T-helper 17 cell (primary cell): ENCODE results near the gene OPN1MW3. TPM values are rescaled to one million over a fixed set of nuclear protein-coding genes. Genes with fewer than 3 reads are reported as not detected.
"Not testable (repeated sequence)": the region's sequence is repeated elsewhere in the genome, so short reads cannot be mapped to it uniquely, and the experiment has no call there.

Source experiments
- ATAC-seq: fragments of 150-1000 bp; cut with Tn5 transposase; 2 replicates; pipeline ENCODE4 v1.10.0; 2021; ENCODE audit warnings: mild to moderate bottlenecking, moderate library complexity
- DNase-seq, 3 donors: peaks; one replicate each; pipeline versions ENCODE4 v3.0.0 to v3.0.0-alpha.2; 2020 to 2021
- H3K9me3 ChIP-seq: one replicate; pipeline ENCODE4 v1.7.0; 2013; ENCODE audit warnings: low read length, mild to moderate bottlenecking; ENCODE audit not compliant: control insufficient read depth, poor library complexity, severe bottlenecking
- H3K27ac Mint-ChIP-seq: one replicate; pipeline ENCODE4 v1.8.0; 2022; ENCODE audit warnings: mild to moderate bottlenecking, moderate library complexity, mixed read lengths
- H3K27me3 Mint-ChIP-seq: one replicate; pipeline ENCODE4 v1.8.0; 2022; ENCODE audit warnings: mixed read lengths
- H3K36me3 Mint-ChIP-seq: one replicate; pipeline ENCODE4 v1.8.0; 2022; ENCODE audit warnings: low read depth, mixed read lengths
- H3K4me1 Mint-ChIP-seq: one replicate; pipeline ENCODE4 v1.8.0; 2022; ENCODE audit warnings: mild to moderate bottlenecking, mixed read lengths
- H3K4me3 Mint-ChIP-seq: one replicate; pipeline ENCODE4 v1.8.0; 2022; ENCODE audit warnings: mild to moderate bottlenecking, moderate library complexity, mixed read lengths
- total RNA-seq, 4 donors: library from RNA in 2 of 4; stranded (reverse) in 2 of 4; gene quantifications; one replicate each; pipeline ENCODE4 v1.2.3 and lab custom pipeline; 2022 to 2026

OPN1MW3 gene
- total RNA-seq (not detected), total RNA-seq (lab: John Stamatoyannopoulos, UW) (0 reads per million in 2 donors)

DNA sequence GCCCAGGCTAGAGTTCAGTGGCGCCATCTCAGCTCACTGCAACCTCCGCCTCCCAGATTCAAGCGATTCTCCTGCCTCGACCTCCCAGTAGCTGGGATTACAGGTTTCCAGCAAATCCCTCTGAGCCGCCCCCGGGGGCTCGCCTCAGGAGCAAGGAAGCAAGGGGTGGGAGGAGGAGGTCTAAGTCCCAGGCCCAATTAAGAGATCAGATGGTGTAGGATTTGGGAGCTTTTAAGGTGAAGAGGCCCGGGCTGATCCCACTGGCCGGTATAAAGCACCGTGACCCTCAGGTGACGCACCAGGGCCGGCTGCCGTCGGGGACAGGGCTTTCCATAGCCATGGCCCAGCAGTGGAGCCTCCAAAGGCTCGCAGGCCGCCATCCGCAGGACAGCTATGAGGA, at the start of gene OPN1MW3:
Gene OPN1MW3 (plus strand): TSS at position 301 of the 400 bp plus-strand sequence. CDS start 38 bp downstream, at position 339.
- not testable (repeated sequence) for H3K36me3 Mint-ChIP-seq, DNase-seq, H3K9me3 ChIP-seq, ATAC-seq, H3K27me3 Mint-ChIP-seq, H3K27ac Mint-ChIP-seq, H3K4me3 Mint-ChIP-seq, H3K4me1 Mint-ChIP-seq

DNA sequence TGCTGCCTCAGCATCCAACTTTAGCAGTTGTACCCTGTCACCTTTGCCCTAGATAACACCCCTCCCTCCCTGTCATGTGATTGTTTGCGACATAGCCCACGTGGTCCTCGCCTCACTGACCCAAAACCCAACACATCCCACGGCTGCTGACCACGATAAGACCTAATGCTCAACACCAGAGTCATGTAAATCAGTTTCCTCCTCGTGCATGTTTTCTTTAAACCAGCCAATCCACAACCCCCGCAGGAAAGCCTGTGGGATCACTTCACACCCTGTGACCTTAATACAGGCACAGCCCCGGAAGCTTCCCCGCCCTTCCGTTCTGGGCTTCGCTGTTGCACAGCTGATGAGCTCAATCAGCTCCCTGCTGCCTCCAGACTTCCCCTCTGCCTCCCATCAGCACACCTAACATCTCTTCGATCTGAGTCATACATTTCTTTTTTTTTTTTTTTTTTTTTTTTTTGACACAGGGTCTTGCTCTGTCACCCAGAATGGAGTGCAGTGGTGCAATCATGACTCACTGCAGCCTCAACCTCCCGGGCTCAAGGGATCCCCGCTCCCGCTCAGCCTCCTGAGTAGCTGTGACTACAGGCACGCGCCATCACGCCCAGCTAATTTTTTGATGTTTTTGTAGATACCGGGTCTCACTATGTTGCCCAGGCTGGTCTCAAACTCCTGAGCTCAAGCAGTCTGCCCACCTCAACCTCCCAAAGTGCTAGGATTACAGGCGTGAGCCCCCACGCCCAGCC, 47.5 kb upstream of the OPN1MW3 start:
- not testable (repeated sequence) for H3K4me1 Mint-ChIP-seq, H3K9me3 ChIP-seq, H3K27me3 Mint-ChIP-seq, DNase-seq, H3K4me3 Mint-ChIP-seq, H3K36me3 Mint-ChIP-seq, H3K27ac Mint-ChIP-seq
- peak; percentile 94 for ATAC-seq

DNA sequence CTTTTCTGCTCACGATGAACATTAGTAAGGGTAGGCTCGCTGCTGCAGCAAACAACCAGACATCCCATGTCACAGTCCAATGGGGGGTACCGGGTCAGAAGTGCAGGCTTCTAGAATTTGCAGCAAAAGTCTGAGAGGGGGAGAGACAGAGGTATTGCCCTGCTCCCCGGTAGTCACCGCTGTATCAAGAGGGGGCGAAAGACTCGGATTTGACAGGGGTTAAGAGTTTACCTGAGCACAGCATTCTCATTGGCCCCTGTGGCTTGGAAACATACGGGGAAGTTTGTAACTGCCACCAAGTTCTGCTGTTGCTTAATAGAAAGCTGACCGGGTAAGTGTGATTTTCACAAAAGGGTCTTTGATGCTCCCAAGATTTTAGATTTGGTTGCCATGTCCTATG, 46.3 kb upstream of the OPN1MW3 start:
- not testable (repeated sequence) for H3K4me3 Mint-ChIP-seq, H3K36me3 Mint-ChIP-seq, H3K27me3 Mint-ChIP-seq, H3K9me3 ChIP-seq, H3K27ac Mint-ChIP-seq, H3K4me1 Mint-ChIP-seq, ATAC-seq
- peak in 1 of 3 donors; percentile 4 for DNase-seq

- DNase-seq, H3K9me3 ChIP-seq, H3K27me3 Mint-ChIP-seq, H3K36me3 Mint-ChIP-seq, ATAC-seq, H3K4me3 Mint-ChIP-seq, H3K4me1 Mint-ChIP-seq, H3K27ac Mint-ChIP-seq: not testable (repeated sequence)
Measured at GRCh38 chrX:154211499-154211898, 45.9 kb upstream of the OPN1MW3 start.

GRCh38 chrX:154219456-154219855, 37.9 kb upstream of the OPN1MW3 start, which contains the start of gene OPN1MW2:
Gene OPN1MW2 (plus strand): TSS chrX:154219756. CDS start chrX:154219816, 60 bp downstream.
- not testable (repeated sequence) for H3K4me3 Mint-ChIP-seq, H3K36me3 Mint-ChIP-seq, H3K27ac Mint-ChIP-seq, DNase-seq, H3K9me3 ChIP-seq, ATAC-seq, H3K27me3 Mint-ChIP-seq, H3K4me1 Mint-ChIP-seq

- H3K36me3 Mint-ChIP-seq, H3K9me3 ChIP-seq, H3K4me1 Mint-ChIP-seq, DNase-seq, ATAC-seq, H3K27ac Mint-ChIP-seq, H3K4me3 Mint-ChIP-seq, H3K27me3 Mint-ChIP-seq: not testable (repeated sequence)
Measured at GRCh38 chrX:154225292-154225691, 32.1 kb upstream of the OPN1MW3 start.

- not testable (repeated sequence) for DNase-seq, H3K36me3 Mint-ChIP-seq, ATAC-seq, H3K4me3 Mint-ChIP-seq, H3K27me3 Mint-ChIP-seq, H3K9me3 ChIP-seq, H3K4me1 Mint-ChIP-seq, H3K27ac Mint-ChIP-seq
Measured at GRCh38 chrX:154226706-154227105, 30.7 kb upstream of the OPN1MW3 start.

DNA sequence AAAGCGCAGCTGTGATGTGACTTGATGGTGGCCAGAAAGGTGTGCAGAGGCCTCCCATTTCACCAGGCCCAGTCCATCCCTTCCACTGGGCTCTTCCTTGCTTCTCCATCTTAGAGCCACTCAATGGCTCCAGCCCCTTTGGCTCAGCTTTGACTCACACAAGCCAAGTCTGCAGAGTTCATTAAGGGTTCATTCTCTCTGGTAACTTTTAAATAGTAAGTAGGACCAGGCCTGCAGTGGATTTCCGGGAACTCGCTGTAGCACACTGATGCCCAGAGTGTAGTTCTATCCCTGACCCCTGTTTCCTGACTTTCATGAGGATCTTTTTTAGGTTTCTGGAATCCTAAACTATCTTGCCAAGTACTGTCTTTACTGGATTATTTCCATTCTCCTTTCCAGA, 25.9 kb upstream of the OPN1MW3 start:
- not testable (repeated sequence) for DNase-seq, H3K4me3 Mint-ChIP-seq, H3K27me3 Mint-ChIP-seq, H3K36me3 Mint-ChIP-seq, ATAC-seq, H3K4me1 Mint-ChIP-seq, H3K9me3 ChIP-seq, H3K27ac Mint-ChIP-seq

DNA sequence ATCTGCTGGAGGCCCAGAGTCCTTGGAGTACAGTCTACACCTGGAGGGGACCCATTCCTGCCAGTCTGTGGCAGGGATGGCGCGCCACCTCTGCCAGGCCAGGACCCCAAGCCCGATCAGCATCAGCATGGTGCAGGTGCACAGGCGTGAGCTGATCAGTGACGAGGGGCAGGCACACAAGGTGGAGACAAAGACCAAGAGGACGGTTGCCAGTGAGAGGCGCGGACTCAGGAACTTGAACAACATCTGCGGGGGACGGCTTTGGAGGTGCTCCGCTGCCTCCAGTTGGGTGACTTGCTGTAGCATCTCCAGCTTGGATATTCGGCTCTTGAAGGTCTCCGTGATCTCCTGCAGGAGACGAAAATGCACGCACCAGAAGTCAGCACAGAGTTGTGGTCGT, 23.8 kb upstream of the OPN1MW3 start:
- ATAC-seq, H3K4me3 Mint-ChIP-seq, H3K9me3 ChIP-seq: not testable (repeated sequence)

GRCh38 chrX:154238939-154239559, 18.3 kb upstream of the OPN1MW3 start:
- not testable (repeated sequence) for H3K4me3 Mint-ChIP-seq, DNase-seq, H3K4me1 Mint-ChIP-seq, H3K27me3 Mint-ChIP-seq, H3K9me3 ChIP-seq, ATAC-seq, H3K36me3 Mint-ChIP-seq
- peak overlapping the region; percentile 19 for H3K27ac Mint-ChIP-seq

More for the DNA sequence above, 23.8 kb upstream of the OPN1MW3 start:
- H3K27ac Mint-ChIP-seq, H3K36me3 Mint-ChIP-seq, DNase-seq, H3K4me1 Mint-ChIP-seq, H3K27me3 Mint-ChIP-seq: not testable (repeated sequence)

- not testable (repeated sequence) for H3K4me3 Mint-ChIP-seq
Measured at GRCh38 chrX:154239982-154240503, 17.3 kb upstream of the OPN1MW3 start.

GRCh38 chrX:154247377-154248045, 9.9 kb upstream of the OPN1MW3 start:
- not testable (repeated sequence) for H3K4me1 Mint-ChIP-seq, H3K9me3 ChIP-seq, DNase-seq, H3K27me3 Mint-ChIP-seq, H3K4me3 Mint-ChIP-seq, H3K36me3 Mint-ChIP-seq, H3K27ac Mint-ChIP-seq
- peak; percentile 93 for ATAC-seq

More at GRCh38 chrX:154239982-154240503, 17.3 kb upstream of the OPN1MW3 start:
- not testable (repeated sequence) for H3K4me1 Mint-ChIP-seq, H3K9me3 ChIP-seq, H3K36me3 Mint-ChIP-seq, H3K27me3 Mint-ChIP-seq, DNase-seq, ATAC-seq
- H3K27ac Mint-ChIP-seq: peak overlapping the region; percentile 19

DNA sequence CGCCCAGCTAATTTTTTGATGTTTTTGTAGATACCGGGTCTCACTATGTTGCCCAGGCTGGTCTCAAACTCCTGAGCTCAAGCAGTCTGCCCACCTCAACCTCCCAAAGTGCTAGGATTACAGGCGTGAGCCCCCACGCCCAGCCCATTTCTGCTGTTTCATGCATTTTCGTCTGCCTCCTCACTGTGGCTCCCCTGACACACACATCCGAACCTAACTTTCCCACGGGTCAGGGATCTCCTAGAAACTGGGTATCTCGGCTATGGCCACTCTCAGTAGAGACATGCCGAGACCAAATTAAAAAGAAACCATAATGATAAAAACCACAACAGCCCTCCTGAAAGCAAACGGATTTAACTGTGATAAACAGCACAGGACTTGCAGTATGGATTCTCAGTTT, 9.3 kb upstream of the OPN1MW3 start:
- not testable (repeated sequence) for H3K4me3 Mint-ChIP-seq, H3K27me3 Mint-ChIP-seq, H3K9me3 ChIP-seq, DNase-seq, H3K36me3 Mint-ChIP-seq, ATAC-seq, H3K27ac Mint-ChIP-seq, H3K4me1 Mint-ChIP-seq
